K562 (cell line): Measurements from ENCODE around the gene AGA. TPM values are rescaled to one million over a fixed set of nuclear protein-coding genes. Genes with fewer than 3 reads are reported as not detected.

Experiments
- E2F1 ChIP-seq: sonication (generic); formaldehyde crosslinking; IDR thresholded peaks from 2 replicates; pipeline ENCODE4 v1.8.1; 2023; ENCODE audit warnings: mild to moderate bottlenecking, missing genetic modification reagents, moderate library complexity
- ZNF431 ChIP-seq: sonication (generic); formaldehyde crosslinking; IDR thresholded peaks from 2 replicates; pipeline ENCODE4 v1.8.0; 2022; ENCODE audit warnings: mild to moderate bottlenecking, missing genetic modification reagents
- polyA plus RNA-seq, 8 experiments: library from polyadenylated mRNA; depleted of rRNA in 4 of 8; stranded (reverse) in 5 of 8; unstranded in 3 of 8; fragments of >200 nt; fragmentation: Nextera tagmentation in 2 of 8; fragmentation: Illumina TruSeq in 1 of 8; extraction: Ambion mirVana in 2 of 8; extraction: Trizol in 1 of 8; gene quantifications; 2 replicates each; pipeline versions ENCODE4 v1.2.1 to v1.2.3, GENCODE V29; 2011 to 2014; ENCODE audit warnings: inconsistent platforms in 1 of 8, missing spikeins in 1 of 8
- total RNA-seq, 7 experiments: library from RNA; depleted of rRNA in 6 of 7; stranded (reverse); fragments of >200 nt in 6 of 7; fragmentation: Illumina TruSeq in 2 of 7; extraction: Trizol in 2 of 7; gene quantifications; 2 replicates each; pipeline versions ENCODE4 v1.2.1 to v1.2.3, GENCODE V29; 2011 to 2021; ENCODE audit warnings: low replicate concordance in 1 of 7
- TF ChIP-seq, protein P1 (sequence below): fragments of 450-650 bp; IDR thresholded peaks from 2 replicates; pipeline ENCODE4 v1.6.1; 2018; ENCODE audit not compliant: partially characterized antibody
- TF ChIP-seq, protein P2 (sequence below), 2 experiments: fragments of 450-650 bp; IDR thresholded peaks; 2 replicates each; pipeline ENCODE4 v1.6.1; 2016; ENCODE audit warnings: mild to moderate bottlenecking in 2 of 2, borderline replicate concordance in 1 of 2, low read depth in 1 of 2, moderate library complexity in 1 of 2
- TF ChIP-seq, protein P3 (sequence below): sonication (generic); formaldehyde crosslinking; IDR thresholded peaks from 2 replicates; pipeline ENCODE4 v1.8.0; 2023; ENCODE audit warnings: mild to moderate bottlenecking, missing genetic modification reagents

AGA gene
- total and polyA plus RNA-seq, 9 of the 15 experiments (the other 6 are each of a cell fraction or from before 2014, with no cell fraction given): 8.5 to 25.0 (median 12.6) TPM

DNA sequence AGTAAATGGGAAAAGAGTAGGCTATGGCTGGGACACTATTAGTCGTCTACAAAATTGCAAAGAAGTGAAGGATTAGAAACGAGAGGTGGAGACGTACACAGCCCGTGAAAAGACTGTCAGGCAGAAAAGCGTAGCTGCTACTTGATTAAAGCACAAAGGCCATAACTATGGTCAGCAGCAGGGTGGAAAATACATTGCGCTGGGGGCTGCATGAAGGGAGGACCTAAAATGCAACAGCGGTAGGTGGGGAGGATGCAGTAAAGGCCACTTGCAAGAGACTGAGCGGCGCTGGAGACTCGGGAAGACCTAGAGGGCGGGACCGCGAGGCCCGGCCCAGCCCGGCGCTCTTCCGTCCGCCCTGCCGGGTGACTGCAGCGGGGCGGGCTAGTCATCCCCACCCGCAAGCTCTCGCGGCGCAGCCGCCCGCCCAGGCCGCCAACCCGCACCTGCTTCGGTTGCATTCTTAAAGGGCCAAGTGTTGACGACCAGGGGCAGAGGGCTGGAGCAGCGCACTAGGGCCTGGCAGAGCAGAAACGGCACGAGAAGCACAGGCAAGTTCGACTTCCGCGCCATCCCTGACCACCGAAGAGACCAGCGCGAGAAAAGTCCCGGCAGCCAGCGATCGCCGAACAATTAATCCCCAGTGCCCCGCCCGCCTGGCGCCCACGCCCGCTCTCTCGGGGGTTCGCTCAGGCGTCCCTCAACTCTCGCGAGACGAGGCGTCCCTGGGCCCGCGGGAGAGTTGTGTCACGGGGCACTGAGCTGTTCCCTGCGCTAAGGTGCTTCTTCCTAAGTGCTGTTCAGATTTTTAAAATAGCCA, at the start of gene AGA (continued):
- TF ChIP-seq, protein P1, sequence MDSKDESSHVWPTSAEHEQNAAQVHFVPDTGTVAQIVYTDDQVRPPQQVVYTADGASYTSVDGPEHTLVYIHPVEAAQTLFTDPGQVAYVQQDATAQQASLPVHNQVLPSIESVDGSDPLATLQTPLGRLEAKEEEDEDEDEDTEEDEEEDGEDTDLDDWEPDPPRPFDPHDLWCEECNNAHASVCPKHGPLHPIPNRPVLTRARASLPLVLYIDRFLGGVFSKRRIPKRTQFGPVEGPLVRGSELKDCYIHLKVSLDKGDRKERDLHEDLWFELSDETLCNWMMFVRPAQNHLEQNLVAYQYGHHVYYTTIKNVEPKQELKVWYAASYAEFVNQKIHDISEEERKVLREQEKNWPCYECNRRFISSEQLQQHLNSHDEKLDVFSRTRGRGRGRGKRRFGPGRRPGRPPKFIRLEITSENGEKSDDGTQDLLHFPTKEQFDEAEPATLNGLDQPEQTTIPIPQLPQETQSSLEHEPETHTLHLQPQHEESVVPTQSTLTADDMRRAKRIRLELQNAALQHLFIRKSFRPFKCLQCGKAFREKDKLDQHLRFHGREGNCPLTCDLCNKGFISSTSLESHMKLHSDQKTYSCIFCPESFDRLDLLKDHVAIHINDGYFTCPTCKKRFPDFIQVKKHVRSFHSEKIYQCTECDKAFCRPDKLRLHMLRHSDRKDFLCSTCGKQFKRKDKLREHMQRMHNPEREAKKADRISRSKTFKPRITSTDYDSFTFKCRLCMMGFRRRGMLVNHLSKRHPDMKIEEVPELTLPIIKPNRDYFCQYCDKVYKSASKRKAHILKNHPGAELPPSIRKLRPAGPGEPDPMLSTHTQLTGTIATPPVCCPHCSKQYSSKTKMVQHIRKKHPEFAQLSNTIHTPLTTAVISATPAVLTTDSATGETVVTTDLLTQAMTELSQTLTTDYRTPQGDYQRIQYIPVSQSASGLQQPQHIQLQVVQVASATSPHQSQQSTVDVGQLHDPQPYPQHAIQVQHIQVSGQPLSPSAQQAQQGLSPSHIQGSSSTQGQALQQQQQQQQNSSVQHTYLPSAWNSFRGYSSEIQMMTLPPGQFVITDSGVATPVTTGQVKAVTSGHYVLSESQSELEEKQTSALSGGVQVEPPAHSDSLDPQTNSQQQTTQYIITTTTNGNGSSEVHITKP: peak; percentile 31
- peak; percentile 63 for TF ChIP-seq E2F1 (CRISPR knock-in tag)
- TF ChIP-seq, protein P2, sequence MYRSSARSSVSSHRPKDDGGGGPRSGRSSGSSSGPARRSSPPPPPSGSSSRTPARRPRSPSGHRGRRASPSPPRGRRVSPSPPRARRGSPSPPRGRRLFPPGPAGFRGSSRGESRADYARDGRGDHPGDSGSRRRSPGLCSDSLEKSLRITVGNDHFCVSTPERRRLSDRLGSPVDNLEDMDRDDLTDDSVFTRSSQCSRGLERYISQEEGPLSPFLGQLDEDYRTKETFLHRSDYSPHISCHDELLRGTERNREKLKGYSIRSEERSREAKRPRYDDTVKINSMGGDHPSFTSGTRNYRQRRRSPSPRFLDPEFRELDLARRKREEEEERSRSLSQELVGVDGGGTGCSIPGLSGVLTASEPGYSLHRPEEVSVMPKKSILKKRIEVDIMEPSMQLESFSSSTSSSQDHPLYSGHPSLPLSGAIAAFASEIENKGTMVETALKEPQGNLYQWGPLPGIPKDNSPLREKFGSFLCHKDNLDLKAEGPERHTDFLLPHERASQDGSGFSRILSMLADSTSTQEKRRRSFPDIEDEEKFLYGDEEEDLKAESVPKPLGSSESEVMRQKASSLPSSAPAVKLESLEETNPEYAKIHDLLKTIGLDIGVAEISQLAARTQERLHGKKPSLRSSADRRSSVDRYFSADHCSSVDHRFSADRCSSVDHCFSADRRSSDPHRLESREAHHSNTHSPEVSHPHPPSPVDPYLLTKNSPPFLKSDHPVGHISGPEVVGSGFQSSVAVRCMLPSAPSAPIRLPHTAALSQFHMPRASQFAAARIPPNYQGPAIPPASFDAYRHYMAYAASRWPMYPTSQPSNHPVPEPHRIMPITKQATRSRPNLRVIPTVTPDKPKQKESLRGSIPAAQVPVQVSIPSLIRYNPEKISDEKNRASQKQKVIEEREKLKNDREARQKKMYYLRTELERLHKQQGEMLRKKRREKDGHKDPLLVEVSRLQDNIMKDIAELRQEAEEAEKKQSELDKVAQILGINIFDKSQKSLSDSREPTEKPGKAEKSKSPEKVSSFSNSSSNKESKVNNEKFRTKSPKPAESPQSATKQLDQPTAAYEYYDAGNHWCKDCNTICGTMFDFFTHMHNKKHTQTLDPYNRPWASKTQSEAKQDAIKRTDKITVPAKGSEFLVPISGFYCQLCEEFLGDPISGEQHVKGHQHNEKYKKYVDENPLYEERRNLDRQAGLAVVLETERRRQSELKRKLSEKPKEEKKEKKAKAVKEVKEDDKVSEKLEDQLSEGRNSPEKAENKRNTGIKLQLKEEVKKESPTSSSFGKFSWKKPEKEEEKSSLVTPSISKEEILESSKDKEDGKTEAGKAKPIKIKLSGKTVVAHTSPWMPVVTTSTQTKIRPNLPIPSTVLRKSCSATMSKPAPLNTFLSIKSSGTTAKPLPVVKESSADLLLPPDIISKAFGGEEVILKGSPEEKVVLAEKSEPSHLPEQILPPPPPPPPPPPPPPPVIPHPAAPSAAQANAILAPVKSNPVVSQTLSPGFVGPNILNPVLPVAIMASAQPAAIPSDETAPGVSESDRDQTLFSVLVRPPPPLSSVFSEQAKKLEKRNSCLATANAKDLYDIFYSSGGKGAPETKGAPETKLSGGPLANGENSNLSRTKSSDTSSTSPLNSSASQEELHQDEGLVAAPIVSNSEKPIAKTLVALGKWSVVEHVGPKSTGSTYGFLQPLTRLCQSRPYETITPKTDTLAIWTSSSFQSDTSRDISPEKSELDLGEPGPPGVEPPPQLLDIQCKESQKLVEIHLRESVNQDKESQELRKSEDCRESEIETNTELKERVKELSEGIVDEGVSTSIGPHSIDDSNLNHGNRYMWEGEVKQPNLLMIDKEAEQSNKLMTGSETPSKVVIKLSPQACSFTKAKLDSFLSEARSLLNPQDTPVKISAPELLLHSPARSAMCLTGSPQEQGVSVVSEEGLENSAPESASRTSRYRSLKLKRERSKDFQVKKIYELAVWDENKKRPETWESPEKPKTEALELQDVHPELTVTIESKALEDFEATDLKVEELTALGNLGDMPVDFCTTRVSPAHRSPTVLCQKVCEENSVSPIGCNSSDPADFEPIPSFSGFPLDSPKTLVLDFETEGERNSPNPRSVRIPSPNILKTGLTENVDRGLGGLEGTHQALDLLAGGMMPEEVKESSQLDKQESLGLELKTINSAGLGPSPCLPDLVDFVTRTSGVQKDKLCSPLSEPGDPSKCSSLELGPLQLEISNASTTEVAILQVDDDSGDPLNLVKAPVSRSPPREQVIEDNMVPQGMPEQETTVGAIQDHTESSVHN (IDR thresholded peaks at IDR 0.05; ENCODE audit: borderline replicate concordance in 1 of 2, low read depth in 1 of 2): no peak
- TF ChIP-seq, protein P3, sequence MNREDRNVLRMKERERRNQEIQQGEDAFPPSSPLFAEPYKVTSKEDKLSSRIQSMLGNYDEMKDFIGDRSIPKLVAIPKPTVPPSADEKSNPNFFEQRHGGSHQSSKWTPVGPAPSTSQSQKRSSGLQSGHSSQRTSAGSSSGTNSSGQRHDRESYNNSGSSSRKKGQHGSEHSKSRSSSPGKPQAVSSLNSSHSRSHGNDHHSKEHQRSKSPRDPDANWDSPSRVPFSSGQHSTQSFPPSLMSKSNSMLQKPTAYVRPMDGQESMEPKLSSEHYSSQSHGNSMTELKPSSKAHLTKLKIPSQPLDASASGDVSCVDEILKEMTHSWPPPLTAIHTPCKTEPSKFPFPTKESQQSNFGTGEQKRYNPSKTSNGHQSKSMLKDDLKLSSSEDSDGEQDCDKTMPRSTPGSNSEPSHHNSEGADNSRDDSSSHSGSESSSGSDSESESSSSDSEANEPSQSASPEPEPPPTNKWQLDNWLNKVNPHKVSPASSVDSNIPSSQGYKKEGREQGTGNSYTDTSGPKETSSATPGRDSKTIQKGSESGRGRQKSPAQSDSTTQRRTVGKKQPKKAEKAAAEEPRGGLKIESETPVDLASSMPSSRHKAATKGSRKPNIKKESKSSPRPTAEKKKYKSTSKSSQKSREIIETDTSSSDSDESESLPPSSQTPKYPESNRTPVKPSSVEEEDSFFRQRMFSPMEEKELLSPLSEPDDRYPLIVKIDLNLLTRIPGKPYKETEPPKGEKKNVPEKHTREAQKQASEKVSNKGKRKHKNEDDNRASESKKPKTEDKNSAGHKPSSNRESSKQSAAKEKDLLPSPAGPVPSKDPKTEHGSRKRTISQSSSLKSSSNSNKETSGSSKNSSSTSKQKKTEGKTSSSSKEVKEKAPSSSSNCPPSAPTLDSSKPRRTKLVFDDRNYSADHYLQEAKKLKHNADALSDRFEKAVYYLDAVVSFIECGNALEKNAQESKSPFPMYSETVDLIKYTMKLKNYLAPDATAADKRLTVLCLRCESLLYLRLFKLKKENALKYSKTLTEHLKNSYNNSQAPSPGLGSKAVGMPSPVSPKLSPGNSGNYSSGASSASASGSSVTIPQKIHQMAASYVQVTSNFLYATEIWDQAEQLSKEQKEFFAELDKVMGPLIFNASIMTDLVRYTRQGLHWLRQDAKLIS: peak; percentile 56; the same call in 1 of the 2 replicates
- TF ChIP-seq ZNF431 (CRISPR knock-in tag): 0 out of 2 replicates have a peak, but pooled peaks have one; percentile 25
